HG03342 (cell line): Measurements from ENCODE around the gene COMMD1.
"Not testable (repeated sequence)": the region's sequence is repeated elsewhere in the genome, so short reads cannot be mapped to it uniquely, and the experiment has no call there.

ENCODE experiments used
- ATAC-seq: cut with Tn5 transposase; IDR thresholded peaks from one replicate; pipeline ENCODE4 v1.9.1; 2021; ENCODE audit warnings: mild to moderate bottlenecking, moderate library complexity; ENCODE audit not compliant: unreplicated experiment

Gene COMMD1

GRCh38 chr2:62133320-62133823 is 227.9 kb downstream of the COMMD1 start:
- ATAC-seq: no peak

- ATAC-seq: no peak
Observed at GRCh38 chr2:62136956-62137830, 231.7 kb downstream of the COMMD1 start.

DNA sequence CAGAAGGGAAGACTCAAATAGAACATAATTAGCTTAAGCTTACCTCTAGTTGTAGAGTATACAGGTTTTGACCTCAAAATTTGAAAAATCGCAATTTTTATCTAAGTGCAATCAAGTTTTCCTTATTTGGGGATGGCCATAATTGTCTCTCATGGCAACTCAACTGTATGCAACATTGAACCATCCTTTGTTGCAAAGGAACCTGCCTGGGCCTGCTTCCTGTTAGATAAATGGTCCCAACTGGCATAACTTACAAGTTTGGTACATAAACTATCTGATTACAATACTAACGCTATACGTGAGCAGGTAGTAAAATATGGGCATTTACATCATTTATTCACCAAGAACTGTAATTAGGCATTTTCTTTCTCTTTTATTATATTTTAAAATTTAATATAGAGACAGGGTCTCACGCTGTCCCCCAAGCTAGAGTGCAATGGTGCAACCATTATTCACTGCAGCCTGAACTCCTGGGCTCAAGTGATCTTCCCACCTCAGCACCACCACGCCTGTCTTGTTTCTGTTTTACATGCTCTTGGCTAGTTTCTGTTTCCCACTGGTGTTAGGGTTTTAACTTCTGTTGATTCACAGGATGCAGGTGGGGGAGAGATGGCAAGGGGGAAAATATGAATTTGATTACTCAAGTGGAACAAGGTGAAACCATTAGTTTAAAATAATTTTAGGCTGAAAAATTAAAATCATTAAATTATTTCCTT is 235.1 kb downstream of the COMMD1 start:
- no peak for ATAC-seq

DNA sequence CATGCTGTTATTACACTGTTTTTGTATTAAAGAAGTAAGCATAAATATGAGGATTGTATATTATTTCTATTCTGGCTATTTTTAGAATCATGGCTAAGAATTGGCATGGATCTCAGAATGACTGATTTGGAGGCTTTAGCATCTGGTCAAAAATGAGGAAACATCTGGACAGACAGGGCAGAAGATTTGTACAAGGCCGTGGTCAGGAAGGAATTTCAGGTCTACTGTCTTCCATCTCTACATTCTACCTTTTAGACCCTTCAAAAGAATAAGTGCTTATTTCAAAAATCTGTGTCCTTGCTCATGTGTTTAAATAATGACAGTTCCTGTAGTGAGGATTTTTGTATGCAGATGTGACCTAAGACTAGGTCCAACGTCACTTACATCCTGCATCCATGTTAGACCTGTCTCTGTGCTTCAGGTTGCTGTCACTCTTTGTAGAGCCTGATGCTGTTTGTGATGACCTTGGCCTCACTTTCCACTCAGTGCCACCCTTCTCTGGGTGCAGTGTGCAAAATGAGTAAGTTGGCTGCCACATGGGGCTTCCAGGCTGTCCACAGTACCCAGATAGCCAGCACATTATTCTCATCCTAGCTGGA is 235.8 kb downstream of the COMMD1 start:
- ATAC-seq: no peak

GRCh38 chr2:62142054-62142453 is 236.6 kb downstream of the COMMD1 start:
- peak; percentile 55 for ATAC-seq

DNA sequence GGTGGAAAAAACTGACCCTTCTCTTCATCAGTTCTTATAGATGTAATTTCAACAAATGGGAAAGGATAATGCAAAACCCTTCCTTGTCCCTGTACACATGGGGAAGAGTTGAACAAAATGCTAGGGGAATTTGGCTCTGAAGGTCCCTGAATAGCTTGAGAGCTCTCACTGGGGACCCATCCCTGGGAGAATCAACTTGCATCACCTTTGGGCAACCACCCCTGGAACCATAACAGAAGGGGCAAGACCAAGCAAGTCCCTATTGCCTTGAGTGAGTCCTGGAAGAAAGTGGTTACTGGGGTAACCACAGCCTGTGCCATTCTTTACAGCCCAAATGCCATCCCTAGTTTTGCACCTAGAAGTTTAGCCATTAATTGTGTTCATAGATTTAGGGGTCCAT is 238.2 kb downstream of the COMMD1 start:
- ATAC-seq: no peak

DNA sequence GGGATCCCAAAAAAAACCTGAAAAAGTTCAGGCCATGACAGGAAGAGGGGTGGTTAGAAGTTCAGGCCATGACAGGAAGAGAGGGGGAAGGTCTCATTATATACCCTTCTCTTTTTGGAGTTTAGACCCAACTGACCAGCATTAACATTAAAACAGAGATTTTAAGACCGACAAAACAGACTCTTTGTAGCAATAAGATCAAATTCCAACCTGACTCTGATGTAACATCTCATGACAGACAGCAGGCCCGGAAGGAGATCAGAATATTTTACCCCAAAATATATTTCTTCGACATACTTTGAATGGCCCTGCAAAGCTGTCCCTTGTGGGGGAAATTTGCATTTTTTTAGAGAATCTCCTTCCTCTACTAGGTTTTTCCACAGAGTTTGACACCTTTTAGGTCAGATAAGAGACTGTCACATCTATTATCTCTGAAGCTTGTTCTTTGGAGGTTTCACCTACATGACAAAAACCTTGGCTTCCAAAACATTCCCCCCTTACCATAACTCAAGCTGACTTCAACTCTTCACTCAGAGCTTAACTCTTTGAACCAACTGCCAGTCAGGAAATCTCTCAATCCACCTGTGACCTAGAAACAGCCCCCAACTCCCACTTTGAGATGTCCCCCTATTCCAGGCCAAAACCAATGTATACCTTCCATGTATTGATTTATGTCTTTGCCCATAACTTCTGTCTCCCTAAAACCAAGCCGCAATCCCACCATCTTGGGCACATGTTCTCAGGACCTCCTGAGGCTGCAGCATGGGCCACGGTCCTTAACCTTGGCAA is 239.4 kb downstream of the COMMD1 start:
- ATAC-seq: no peak

DNA sequence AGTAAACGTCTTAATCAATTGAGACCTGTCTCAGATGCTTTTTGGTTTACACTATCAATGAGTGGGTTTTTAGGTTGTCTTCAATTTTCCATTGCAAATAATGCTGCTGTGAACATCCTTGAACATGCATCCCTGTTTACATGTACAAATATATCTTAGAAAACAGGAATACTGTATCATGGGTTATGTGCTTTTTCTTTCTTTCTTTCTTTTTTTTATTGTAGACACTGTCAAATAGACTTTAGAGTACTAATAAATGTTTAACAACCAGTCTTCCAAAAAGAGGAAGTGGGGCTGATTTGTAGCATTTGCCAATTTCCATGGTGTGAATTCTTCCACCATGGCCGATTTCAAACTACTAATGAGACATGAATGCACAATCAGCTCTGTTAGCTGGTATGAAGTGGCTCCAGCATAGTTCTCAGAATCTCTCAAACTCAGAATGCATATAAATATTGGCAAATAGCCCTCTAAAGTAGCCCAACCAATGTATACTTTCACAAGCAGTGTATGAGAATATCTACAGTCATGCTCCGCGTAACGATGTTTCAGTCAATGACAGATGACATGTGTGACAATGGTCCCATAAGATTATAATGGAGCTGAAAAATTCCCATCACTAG is 240.1 kb downstream of the COMMD1 start:
- peak; percentile 38 for ATAC-seq

GRCh38 chr2:62146790-62147189 is 241.3 kb downstream of the COMMD1 start:
- not testable (repeated sequence) for ATAC-seq

- ATAC-seq: no peak
Observed at GRCh38 chr2:62147610-62148301, 242.3 kb downstream of the COMMD1 start.

DNA sequence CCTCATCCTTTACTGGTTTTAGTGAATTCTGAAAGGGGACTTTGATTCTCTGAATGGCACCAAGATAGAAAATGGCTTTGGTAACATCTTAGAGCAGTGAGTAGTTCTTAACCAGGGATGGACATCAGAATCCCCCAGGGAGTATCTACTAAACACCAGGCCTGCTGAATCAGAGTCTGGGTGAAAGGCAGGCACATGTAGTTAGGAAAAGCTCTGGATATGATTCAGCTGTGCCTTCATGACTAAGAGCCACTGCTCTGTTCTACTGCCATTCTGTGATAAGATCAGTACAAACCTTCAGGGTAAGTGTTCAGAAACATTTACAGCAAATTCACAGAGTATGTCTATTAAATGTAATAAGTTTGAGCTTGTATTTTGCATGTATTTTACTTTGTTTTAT is 244.2 kb downstream of the COMMD1 start:
- no peak for ATAC-seq

- no peak for ATAC-seq
Observed at GRCh38 chr2:62150597-62151305, 245.3 kb downstream of the COMMD1 start.

GRCh38 chr2:62151306-62151638 is 245.8 kb downstream of the COMMD1 start:
- no peak for ATAC-seq

GRCh38 chr2:62152000-62152399 is 246.5 kb downstream of the COMMD1 start:
- no peak for ATAC-seq

- no peak for ATAC-seq
Observed at GRCh38 chr2:62156861-62157496, 251.5 kb downstream of the COMMD1 start.

- ATAC-seq: no peak
Observed at GRCh38 chr2:62158444-62159121, 253.1 kb downstream of the COMMD1 start.

GRCh38 chr2:62160691-62161090 is 255.2 kb downstream of the COMMD1 start:
- not testable (repeated sequence) for ATAC-seq
